Keratinocyte (primary cell): Measurements from ENCODE around the gene TMEM9.

Source experiments
- CTCF ChIP-seq, 3 experiments: IDR thresholded peaks in 1 of 3; conservative IDR thresholded peaks in 1 of 3; optimal IDR thresholded peaks in 1 of 3; 2 replicates in 2 of 3; 3 replicates in 1 of 3; pipeline versions ENCODE3 to v1.5.1; 2011; ENCODE audit warnings: low read length in 3 of 3, mild to moderate bottlenecking in 3 of 3, moderate library complexity in 2 of 3, control low read depth in 1 of 3, inconsistent platforms in 1 of 3; ENCODE audit not compliant: insufficient read depth in 2 of 3; ENCODE audit errors: extremely low read depth in 1 of 3
- EZH2 ChIP-seq: IDR thresholded peaks from one replicate; pipeline ENCODE4 v1.6.1; 2012; ENCODE audit warnings: inconsistent platforms, mild to moderate bottlenecking, low read length, moderate library complexity

GRCh38 chr1:201114245-201115131 is 39.8 kb downstream of the TMEM9 start:
- TF ChIP-seq CTCF (optimal IDR thresholded peaks at IDR 0.05 in 1 of 3, IDR thresholded peaks at IDR 0.05 in 1 of 3, conservative IDR thresholded peaks at IDR 0.05 in 1 of 3; ENCODE audit: extremely low read depth in 1 of 3, insufficient read depth in 2 of 3, low read length in 3 of 3): peak; percentile 84 to 90 (median 88)
- no peak for TF ChIP-seq EZH2
